ENCODE data around the gene CLSTN2.

CLSTN2 gene

GRCh38 chr3:140323561-140323960 is 388.6 kb downstream of the CLSTN2 start:
- Histone ChIP-seq H2BK15ac (ENCODE audit: low read depth, poor library complexity, severe bottlenecking) (no peak overlapping the region), H3K4me1 (ENCODE audit: control insufficient read depth, insufficient read depth, low read depth, low read length) (no peaks in the 10 kb centered on the region), H2BK120ac (ENCODE audit: low read depth, low read length) (no peak overlapping the region), H3K4me3 (ENCODE audit: insufficient read depth in 1 of 2, low read depth in 1 of 2, low read length in 2 of 2) (no peak overlapping the region), H3K27ac (ENCODE audit: low read length, poor library complexity, severe bottlenecking) (no peak overlapping the region), H3K4ac (ENCODE audit: low read depth in 1 of 2, low read length in 2 of 2) (no peak overlapping the region), H3K4me2 (ENCODE audit: low read length, poor library complexity, severe bottlenecking) (no peak overlapping the region), H3K36me3 (ENCODE audit: control insufficient read depth in 1 of 2, insufficient read depth in 2 of 2, low read depth in 1 of 2, low read length in 2 of 2) (no peaks in the 10 kb centered on the region), H3K79me1 (replicated peaks; ENCODE audit: low read length, poor library complexity, severe bottlenecking) (no peaks in the 10 kb centered on the region), H4K8ac (ENCODE audit: low read length) (no peak overlapping the region), H3K23ac (ENCODE audit: low read length in 2 of 2) (no peak overlapping the region), H3K14ac (ENCODE audit: low read length in 2 of 2) (no peak overlapping the region), H2BK5ac (ENCODE audit: low read depth, low read length, poor library complexity, severe bottlenecking) (no peak overlapping the region), H3K27me3 (ENCODE audit: control insufficient read depth in 1 of 2, insufficient read depth in 1 of 2, low read length in 2 of 2) (peaks cover 0 to 39% of the 10 kb centered on the region in 2 experiments), H3K18ac (ENCODE audit: low read depth in 1 of 2, low read length in 2 of 2) (no peak overlapping the region), H3K9ac (ENCODE audit: low read length) (no peak overlapping the region), H2BK12ac (ENCODE audit: low read length in 2 of 2) (no peak overlapping the region), H2AK5ac (ENCODE audit: low read length, severe bottlenecking) (no peak overlapping the region), H3K9me3 (ENCODE audit: control insufficient read depth, low read length) (no peaks in the 10 kb centered on the region), H2AFZ (ENCODE audit: low read depth, low read length) (no peak overlapping the region), H4K91ac (ENCODE audit: low read length) (no peak overlapping the region)
- no peak for DNase-seq
- WGBS: 87% methylated on average over 1 of the region's 1 CpG

GRCh38 chr3:140332131-140332530 is 397.1 kb downstream of the CLSTN2 start:
- Histone ChIP-seq H3K23ac (ENCODE audit: low read length in 2 of 2) (no peak overlapping the region), H3K27me3 (ENCODE audit: control insufficient read depth in 1 of 2, insufficient read depth in 1 of 2, low read length in 2 of 2) (peaks cover 4 to 11% of the 10 kb centered on the region in 2 experiments), H4K8ac (ENCODE audit: low read length) (no peak overlapping the region), H2BK5ac (ENCODE audit: low read depth, low read length, poor library complexity, severe bottlenecking) (no peak overlapping the region), H2AFZ (ENCODE audit: low read depth, low read length) (no peak overlapping the region), H3K4me2 (ENCODE audit: low read length, poor library complexity, severe bottlenecking) (no peak overlapping the region), H3K27ac (ENCODE audit: low read length, poor library complexity, severe bottlenecking) (no peak overlapping the region), H2BK15ac (ENCODE audit: low read depth, poor library complexity, severe bottlenecking) (no peak overlapping the region), H3K9me3 (ENCODE audit: control insufficient read depth, low read length) (no peaks in the 10 kb centered on the region), H3K79me1 (replicated peaks; ENCODE audit: low read length, poor library complexity, severe bottlenecking) (peaks cover 4% of the 10 kb centered on the region), H3K4me3 (ENCODE audit: insufficient read depth in 1 of 2, low read depth in 1 of 2, low read length in 2 of 2) (no peak overlapping the region), H2AK5ac (ENCODE audit: low read length, severe bottlenecking) (no peak overlapping the region), H3K4ac (ENCODE audit: low read depth in 1 of 2, low read length in 2 of 2) (no peak overlapping the region), H3K4me1 (ENCODE audit: control insufficient read depth, insufficient read depth, low read depth, low read length) (no peaks in the 10 kb centered on the region), H3K18ac (ENCODE audit: low read depth in 1 of 2, low read length in 2 of 2) (no peak overlapping the region), H4K91ac (ENCODE audit: low read length) (no peak overlapping the region), H2BK120ac (ENCODE audit: low read depth, low read length) (no peak overlapping the region), H3K9ac (ENCODE audit: low read length) (no peak overlapping the region), H3K36me3 (ENCODE audit: control insufficient read depth in 1 of 2, insufficient read depth in 2 of 2, low read depth in 1 of 2, low read length in 2 of 2) (no peaks in the 10 kb centered on the region), H3K14ac (ENCODE audit: low read length in 2 of 2) (no peak overlapping the region), H2BK12ac (ENCODE audit: low read length in 2 of 2) (no peak overlapping the region)
- 72% methylated on average over 2 of the region's 2 CpGs for WGBS
- no peak for DNase-seq

DNA sequence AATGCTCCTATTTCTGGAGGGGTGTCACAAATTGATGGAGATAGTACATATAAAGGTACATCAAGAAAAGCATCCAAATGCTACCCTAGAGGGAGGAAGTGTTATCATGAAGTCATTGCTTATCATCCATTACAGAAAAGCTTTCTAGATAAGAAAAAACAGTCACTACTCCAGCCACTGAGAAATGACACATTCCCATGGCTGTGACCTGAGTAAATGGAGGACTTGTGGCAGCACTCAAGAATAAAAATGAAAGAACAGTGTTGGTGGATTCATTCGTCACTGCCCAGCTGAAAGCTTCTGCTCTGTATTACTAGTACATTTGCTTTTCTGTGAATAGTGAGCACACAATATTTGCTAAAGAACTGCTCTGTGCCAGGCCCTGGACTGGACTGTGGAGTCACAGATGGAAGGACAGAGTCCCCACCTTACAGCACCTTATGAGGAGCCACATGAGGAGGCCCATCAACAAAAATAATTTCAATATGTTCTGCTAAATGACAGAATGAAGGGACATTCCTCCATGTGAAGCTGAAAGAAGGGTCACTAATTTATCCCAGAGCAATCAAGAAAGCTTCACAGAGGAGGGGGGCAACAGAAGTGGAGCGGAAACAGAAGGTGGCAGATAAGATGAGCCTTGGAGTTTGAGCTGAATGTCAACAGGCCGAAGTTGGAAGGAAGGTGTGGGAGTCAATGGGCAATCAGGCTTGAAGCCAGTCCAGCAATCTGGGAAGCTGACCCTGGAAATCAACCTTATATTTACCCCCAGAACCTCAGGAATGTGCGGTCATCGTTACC is 399.3 kb downstream of the CLSTN2 start:
- Histone ChIP-seq H3K4me3 (ENCODE audit: insufficient read depth in 1 of 2, low read depth in 1 of 2, low read length in 2 of 2) (no peak overlapping the region), H3K79me1 (replicated peaks; ENCODE audit: low read length, poor library complexity, severe bottlenecking) (peaks cover 4% of the 10 kb centered on the region), H3K9me3 (ENCODE audit: control insufficient read depth, low read length) (no peaks in the 10 kb centered on the region), H2BK15ac (ENCODE audit: low read depth, poor library complexity, severe bottlenecking) (no peak overlapping the region), H2AFZ (ENCODE audit: low read depth, low read length) (no peak overlapping the region), H4K91ac (ENCODE audit: low read length) (no peak overlapping the region), H3K4me1 (ENCODE audit: control insufficient read depth, insufficient read depth, low read depth, low read length) (no peaks in the 10 kb centered on the region), H3K27me3 (ENCODE audit: control insufficient read depth in 1 of 2, insufficient read depth in 1 of 2, low read length in 2 of 2) (peaks cover 4 to 12% of the 10 kb centered on the region in 2 experiments), H2BK5ac (ENCODE audit: low read depth, low read length, poor library complexity, severe bottlenecking) (no peak overlapping the region), H2AK5ac (ENCODE audit: low read length, severe bottlenecking) (no peak overlapping the region), H3K27ac (ENCODE audit: low read length, poor library complexity, severe bottlenecking) (no peak overlapping the region), H3K36me3 (ENCODE audit: control insufficient read depth in 1 of 2, insufficient read depth in 2 of 2, low read depth in 1 of 2, low read length in 2 of 2) (no peaks in the 10 kb centered on the region), H3K4ac (ENCODE audit: low read depth in 1 of 2, low read length in 2 of 2) (no peak overlapping the region), H3K23ac (ENCODE audit: low read length in 2 of 2) (no peak overlapping the region), H3K18ac (ENCODE audit: low read depth in 1 of 2, low read length in 2 of 2) (no peak overlapping the region), H3K14ac (ENCODE audit: low read length in 2 of 2) (no peak overlapping the region), H4K8ac (ENCODE audit: low read length) (no peak overlapping the region), H3K9ac (ENCODE audit: low read length) (no peak overlapping the region), H2BK120ac (ENCODE audit: low read depth, low read length) (no peak overlapping the region), H3K4me2 (ENCODE audit: low read length, poor library complexity, severe bottlenecking) (no peak overlapping the region), H2BK12ac (ENCODE audit: low read length in 2 of 2) (no peak overlapping the region)
- whole genome bisulfite sequencing: 68% methylated on average over 5 of the region's 5 CpGs
- DNase-seq: no peak

DNA sequence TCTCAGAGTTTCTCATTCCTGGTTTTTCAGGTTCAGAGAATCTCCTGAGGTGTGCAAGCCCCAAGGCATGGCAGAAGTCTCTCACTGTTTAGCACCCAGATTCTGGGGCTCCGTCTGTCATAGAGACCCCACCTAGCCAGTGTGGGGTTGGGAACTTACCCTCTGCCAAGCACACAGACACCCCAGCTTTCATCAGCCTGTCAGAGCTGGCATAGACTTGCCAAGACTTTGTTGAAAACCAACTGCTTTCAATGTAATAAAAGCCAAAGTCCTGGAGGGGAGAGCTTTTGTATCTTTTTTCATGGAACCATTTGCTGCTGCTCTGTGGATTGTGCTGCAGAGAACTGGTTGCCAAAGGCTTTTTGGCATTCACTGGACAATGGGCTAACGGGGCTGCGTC is 401.5 kb downstream of the CLSTN2 start:
- no peaks in the 10 kb centered on the region for H3K4me1 ChIP-seq (ENCODE audit: control insufficient read depth, insufficient read depth, low read depth, low read length)
- H3K79me1 ChIP-seq (replicated peaks; ENCODE audit: low read length, poor library complexity, severe bottlenecking): peaks cover 3% of the 10 kb centered on the region
- H3K9me3 ChIP-seq (ENCODE audit: control insufficient read depth, low read length): no peaks in the 10 kb centered on the region
- no peak overlapping the region for H2BK120ac ChIP-seq (ENCODE audit: low read depth, low read length)
- no peak overlapping the region for H3K4ac ChIP-seq (ENCODE audit: low read depth in 1 of 2, low read length in 2 of 2)
- H3K27me3 ChIP-seq (ENCODE audit: control insufficient read depth in 1 of 2, insufficient read depth in 1 of 2, low read length in 2 of 2): peaks cover 4 to 10% of the 10 kb centered on the region in 2 experiments
- 42% methylated on average over 3 of the region's 3 CpGs for WGBS
- H3K14ac ChIP-seq (ENCODE audit: low read length in 2 of 2): no peak overlapping the region
- no peak overlapping the region for H3K18ac ChIP-seq (ENCODE audit: low read depth in 1 of 2, low read length in 2 of 2)
- no peak overlapping the region for H2AK5ac ChIP-seq (ENCODE audit: low read length, severe bottlenecking)
- no peak overlapping the region for H3K27ac ChIP-seq (ENCODE audit: low read length, poor library complexity, severe bottlenecking)
- no peak for DNase-seq
- H2BK15ac ChIP-seq (ENCODE audit: low read depth, poor library complexity, severe bottlenecking): no peak overlapping the region
- H2BK5ac ChIP-seq (ENCODE audit: low read depth, low read length, poor library complexity, severe bottlenecking): no peak overlapping the region
- H2BK12ac ChIP-seq (ENCODE audit: low read length in 2 of 2): no peak overlapping the region
- H3K23ac ChIP-seq (ENCODE audit: low read length in 2 of 2): no peak overlapping the region
- H2AFZ ChIP-seq (ENCODE audit: low read depth, low read length): no peak overlapping the region
- H3K4me2 ChIP-seq (ENCODE audit: low read length, poor library complexity, severe bottlenecking): no peak overlapping the region
- H3K36me3 ChIP-seq (ENCODE audit: control insufficient read depth in 1 of 2, insufficient read depth in 2 of 2, low read depth in 1 of 2, low read length in 2 of 2): no peaks in the 10 kb centered on the region
- no peak overlapping the region for H3K4me3 ChIP-seq (ENCODE audit: insufficient read depth in 1 of 2, low read depth in 1 of 2, low read length in 2 of 2)
- H3K9ac ChIP-seq (ENCODE audit: low read length): no peak overlapping the region
- no peak overlapping the region for H4K91ac ChIP-seq (ENCODE audit: low read length)
- no peak overlapping the region for H4K8ac ChIP-seq (ENCODE audit: low read length)
